Measurements from ENCODE around the gene SLC1A2. TPM values are rescaled to one million over a fixed set of nuclear protein-coding genes. Genes with fewer than 3 reads are reported as not detected.

The SLC1A2 gene
- total RNA-seq: not detected

- ATAC-seq: peak; percentile 38
These were observed at the start of gene SLC1A2 for GRCh38 chr11:35419184-35419829. SLC1A2 (minus strand) TSS chr11:35419558; CDS start chr11:35418966, 592 bp downstream.

DNA sequence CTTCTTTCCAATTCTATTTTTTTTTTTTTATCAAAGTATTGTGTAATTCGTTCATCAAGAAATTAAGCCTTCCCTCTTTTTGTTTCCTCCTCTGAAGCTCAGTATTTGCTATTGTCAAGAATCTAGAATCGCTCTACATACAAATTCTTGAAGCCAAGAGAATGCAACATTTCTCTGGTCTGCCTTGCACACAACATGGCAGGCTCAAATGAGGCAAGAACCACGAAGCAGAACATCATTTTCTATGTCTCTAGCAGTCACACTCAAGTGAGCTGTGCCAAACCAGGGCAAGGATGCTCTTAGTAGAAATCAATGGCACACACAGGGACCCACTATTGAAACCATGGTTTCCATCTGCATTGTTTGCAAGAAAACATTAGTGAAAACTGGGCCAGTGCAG, 46.7 kb upstream of the SLC1A2 start:
- no peak for ATAC-seq

GRCh38 chr11:35464308-35464707, 45.0 kb upstream of the SLC1A2 start:
- no peak for ATAC-seq

- ATAC-seq: no peak
These were observed 44.0 kb upstream of the SLC1A2 start for GRCh38 chr11:35463331-35463751.

DNA sequence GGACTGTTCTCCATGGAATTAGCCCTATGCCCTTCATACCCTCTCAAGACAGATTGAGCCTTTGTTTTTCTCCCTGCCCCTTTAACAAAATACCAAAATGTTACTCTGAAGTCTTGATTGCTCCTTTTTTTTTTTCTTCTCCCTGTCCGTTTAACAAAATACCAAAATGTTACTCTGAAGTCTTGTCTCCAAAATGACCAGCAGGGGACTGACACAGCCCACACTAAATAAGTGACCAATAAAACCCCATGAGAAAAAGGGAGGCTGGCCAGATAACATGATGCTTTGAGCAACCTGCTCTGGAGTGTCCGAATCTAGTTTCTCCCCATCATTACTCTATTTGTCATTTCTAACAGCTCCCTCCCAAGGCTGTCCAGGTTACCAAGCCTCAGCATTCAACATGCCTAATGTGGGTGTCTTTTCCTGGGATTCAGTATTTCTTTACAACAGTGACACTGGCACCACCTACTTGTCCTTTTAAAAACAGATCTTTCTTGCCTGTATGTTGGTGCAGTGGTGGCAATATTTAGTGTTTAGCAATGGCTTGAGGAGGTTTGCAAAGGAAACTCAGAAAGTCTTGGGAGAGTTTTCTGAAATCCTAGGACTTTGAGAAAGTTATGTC, 42.7 kb upstream of the SLC1A2 start:
- ATAC-seq: no peak

GRCh38 chr11:35459489-35459888, 40.1 kb upstream of the SLC1A2 start:
- no peak for ATAC-seq

DNA sequence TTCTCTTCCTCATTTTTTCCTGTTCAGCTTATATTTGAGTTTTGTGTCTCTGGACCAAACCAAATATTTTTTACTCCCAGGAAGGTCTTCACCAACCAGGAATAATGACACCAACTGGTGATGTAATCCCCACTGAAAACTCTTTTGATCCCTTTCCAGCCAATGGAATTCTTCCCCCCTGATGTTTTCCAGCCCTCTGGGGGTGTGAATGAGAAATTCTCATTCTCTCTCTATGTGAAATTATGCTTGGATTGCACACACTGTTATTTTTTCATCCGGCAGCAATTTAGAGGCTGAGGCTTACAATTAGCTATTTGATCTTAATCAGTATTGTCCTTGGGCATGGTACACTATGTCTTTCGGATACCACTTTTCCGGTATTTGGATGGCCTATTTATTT, 39.5 kb upstream of the SLC1A2 start:
- no peak for ATAC-seq

GRCh38 chr11:35454362-35454761, 35.0 kb upstream of the SLC1A2 start:
- ATAC-seq: no peak

DNA sequence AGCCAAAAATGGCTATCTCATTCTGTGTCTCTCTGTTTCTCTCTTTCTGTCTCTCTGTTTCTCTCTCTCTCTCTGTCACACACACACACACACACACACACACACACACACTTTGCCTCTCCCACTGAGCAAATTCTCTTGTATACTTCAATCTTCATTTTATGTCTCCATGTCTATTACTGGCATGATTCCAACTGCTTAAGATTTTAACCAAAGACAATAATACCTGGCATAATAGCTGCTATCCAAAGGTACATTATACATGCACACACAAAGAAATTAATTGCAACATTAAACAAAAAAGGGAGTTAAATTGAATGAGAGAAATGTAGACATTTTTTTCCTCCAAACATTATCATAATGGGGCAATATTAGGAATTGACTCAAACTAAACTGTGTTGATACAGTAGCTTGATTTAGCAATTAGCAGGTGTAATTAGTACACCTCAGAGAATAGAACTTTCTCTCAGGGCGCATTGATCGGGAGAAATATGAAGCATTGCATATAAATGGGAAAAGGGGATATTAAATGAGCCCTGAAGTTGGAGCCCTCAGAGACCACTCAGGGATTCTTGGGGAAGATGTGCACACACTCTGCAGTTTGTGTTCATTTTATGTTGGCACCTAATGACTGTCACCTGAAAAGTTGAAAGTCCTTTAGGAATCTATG, 17.4 kb upstream of the SLC1A2 start:
- ATAC-seq: no peak

- ATAC-seq: no peak
These were observed 14.2 kb upstream of the SLC1A2 start for GRCh38 chr11:35433588-35433987.

DNA sequence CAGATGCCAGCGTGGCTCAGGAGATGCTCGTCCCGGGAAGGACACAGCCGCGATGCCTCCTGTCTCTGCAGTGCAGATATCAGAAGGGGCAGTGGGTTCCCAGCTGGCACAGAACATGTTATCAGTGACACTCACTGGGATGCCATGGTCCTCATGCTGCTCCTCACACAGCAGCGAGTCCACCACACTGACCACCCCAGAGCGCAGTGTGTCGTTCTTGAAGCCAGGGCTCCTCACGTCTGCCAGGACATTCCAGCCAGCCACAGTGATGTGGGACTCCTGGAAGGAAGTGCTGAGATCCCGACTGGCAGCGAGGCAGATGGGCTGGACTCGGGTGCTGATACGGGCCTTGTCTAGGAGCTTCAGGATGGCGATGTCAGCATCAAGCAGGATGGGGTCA, 13.1 kb upstream of the SLC1A2 start:
- no peak for ATAC-seq

- no peak for ATAC-seq
These were observed 7.7 kb upstream of the SLC1A2 start for GRCh38 chr11:35427071-35427470.

DNA sequence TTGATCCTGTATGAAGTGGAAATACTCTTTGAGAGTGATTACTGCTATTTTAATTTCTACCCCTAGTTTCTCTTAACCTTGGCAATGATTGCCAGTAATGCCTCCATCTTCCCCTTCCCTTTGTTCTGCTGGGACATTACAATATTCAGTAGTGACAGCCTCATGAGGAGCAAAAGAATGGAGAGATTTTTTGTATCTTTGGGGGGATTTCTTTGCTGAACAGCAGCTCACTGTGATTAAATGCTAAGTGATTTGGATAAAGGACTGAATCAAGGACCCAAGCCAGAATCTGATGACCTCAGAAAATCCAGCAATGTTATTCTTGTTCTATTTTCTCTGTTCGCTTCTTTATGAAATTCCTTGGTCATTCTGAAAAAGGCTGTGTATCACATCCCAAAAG, 7.0 kb upstream of the SLC1A2 start:
- no peak for ATAC-seq

DNA sequence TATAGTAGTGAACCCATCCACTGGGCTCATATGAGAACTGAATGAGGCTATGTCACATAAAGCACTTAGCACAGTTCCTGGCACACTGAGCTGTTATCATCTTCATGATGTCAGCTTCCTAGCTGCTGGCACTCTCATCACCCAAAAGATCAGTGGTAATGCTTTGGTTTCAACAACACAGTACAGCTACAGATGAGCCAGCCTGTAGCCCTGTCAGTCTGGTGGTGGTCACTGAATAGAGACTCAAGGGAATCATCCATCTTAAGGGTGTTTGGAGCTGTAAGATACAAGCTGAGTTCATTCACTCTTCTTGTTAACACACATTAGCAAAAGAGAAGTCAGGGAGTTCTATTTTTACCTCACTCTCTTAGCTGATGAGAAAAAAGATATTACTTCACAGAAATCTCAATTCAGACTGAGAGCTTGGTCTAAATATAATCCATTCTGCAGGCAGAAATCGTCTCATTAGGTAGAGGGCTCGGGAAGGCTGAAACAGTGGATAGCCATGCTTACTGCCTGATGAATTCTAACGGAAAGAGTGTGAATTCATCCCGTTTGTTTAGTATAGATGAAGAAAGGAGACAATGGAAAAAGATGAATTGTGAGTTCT, 6.3 kb upstream of the SLC1A2 start:
- ATAC-seq: no peak

GRCh38 chr11:35424157-35424940, 5.0 kb upstream of the SLC1A2 start:
- no peak for ATAC-seq

GRCh38 chr11:35420371-35420770, 1.0 kb upstream of the SLC1A2 start:
- ATAC-seq: no peak

DNA sequence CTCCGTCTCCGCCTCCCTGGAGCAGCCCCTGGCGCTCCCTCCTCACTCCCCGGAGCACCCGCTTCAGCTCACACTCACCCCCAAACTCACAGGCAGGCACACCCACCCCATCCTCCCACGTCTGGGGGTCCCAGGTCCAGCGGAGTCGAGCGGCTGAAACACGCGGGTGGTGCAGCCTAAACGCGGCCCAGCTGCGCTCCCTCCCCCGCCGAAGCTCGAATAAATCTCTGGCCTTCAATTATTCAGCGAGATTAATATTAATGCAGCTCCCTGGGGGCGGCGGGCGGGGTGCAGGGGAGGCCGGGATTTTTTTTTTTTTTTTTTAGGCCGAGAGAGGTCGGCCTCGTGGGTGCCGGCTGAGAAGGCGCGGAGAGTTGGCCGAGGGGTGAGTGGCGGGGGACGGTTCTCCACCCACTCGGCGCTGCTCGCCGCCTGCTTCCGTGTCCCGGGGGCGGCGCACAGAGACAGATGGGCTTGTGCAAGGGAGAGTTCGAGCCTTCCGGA, 524 bp upstream of the SLC1A2 start:
- no peak for ATAC-seq

GRCh38 chr11:35418282-35419183, 825 bp downstream of the SLC1A2 start:
- peak; percentile 44 for ATAC-seq

- no peak for ATAC-seq
These were observed 3.9 kb downstream of the SLC1A2 start for GRCh38 chr11:35415487-35415886.

- no peak for ATAC-seq
These were observed 4.6 kb downstream of the SLC1A2 start for GRCh38 chr11:35414776-35415175.

- no peak for ATAC-seq
These were observed 5.0 kb downstream of the SLC1A2 start for GRCh38 chr11:35414311-35414710.
